ENCODE measurements around the gene PRRG2. TPM values are rescaled to one million over a fixed set of nuclear protein-coding genes. Genes with fewer than 3 reads are reported as not detected.

PRRG2 gene
- total RNA-seq, 1 experiment from 2014 or later = 17.0 TPM

DNA sequence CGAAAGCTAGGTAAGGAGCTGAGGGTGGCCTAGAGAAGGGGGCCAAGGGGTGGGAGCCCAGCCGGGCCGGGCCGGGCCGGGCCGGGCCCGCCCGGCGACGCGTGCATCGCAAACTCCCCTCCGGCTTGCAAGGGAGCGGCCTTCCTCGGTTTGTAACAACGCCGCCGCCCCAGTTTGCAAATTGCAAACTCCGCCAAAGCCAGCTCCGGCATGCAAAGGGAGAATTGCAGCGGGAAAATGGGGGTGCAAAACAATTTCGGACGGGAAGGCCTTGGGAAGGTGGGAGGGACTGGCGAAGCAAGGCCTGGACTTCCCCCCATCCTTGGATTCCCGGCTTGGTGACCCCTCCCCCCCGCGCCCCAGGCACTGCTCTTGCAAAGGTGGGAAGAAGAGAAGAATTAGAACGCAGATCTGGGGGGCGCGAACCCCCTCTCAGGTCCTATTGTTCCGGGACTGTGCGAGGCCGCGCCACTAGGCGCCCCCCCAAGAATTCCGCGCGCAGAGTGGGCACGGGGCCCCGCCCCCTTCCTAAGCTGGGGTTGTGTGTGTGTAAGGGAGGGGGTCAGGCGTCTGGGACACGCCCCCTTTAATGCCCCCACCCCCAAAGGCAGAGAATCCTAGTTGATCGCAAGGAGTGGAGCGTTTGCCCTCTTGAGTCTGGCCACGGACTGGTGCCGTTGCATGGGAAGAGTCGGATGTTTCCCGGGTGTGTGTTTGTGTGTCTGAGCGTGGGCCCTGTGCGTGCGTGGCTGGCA lies 10.8 kb downstream of the PRRG2 start:
- peak overlapping the region; percentile 99 for H3K4me3 ChIP-seq (ENCODE audit: low read length)
- H3K4me1 ChIP-seq (ENCODE audit: insufficient read depth, low read length) = peaks cover 7% of the 10 kb centered on the region; the same call in 1 of the 2 replicates
- ChIA-PET POLR2A (ENCODE audit: unreplicated experiment) (interaction anchor here (0.6 kb wide), 1 partner anchor 22 kb away, joined by 3 read pairs; no protein-coding TSS in a partner anchor), CTCF (interaction anchor here (0.6 kb wide), 1 partner anchor 22 kb away, joined by 9 read pairs; no protein-coding TSS in a partner anchor)
- H3K9me2 ChIP-seq (replicated peaks; ENCODE audit: low read length) = no peaks in the 10 kb centered on the region
- peak overlapping the region; percentile 72 for H2AFZ ChIP-seq (ENCODE audit: low read length)
- TSS peak; percentile 4 for BruUV-seq (replicated peaks)
- peak; percentile 3 for ATAC-seq
- peak; percentile 57 for DNase-seq
- peak overlapping the region; percentile 87 for H3K27ac ChIP-seq (ENCODE audit: low read length)
- peaks cover 22% of the 10 kb centered on the region; the same call in 1 of the 2 replicates for H3K36me3 ChIP-seq (ENCODE audit: low read depth, low read length)
- intact Hi-C loops (cut with micrococcal nuclease) = loop anchor here (2.0 kb wide), 2 partner anchors 73 to 85 kb away; partner anchors contain the start of genes BCL2L12, IRF3 and PRMT1
- no peaks in the 10 kb centered on the region for H3F3A ChIP-seq (ENCODE audit: low read length, unreplicated experiment)
- H3K27me3 ChIP-seq (ENCODE audit: low read length) = no peaks in the 10 kb centered on the region
- H3K9ac ChIP-seq (ENCODE audit: low read length) = peak overlapping the region; percentile 95
- TF ChIP-seq EZH2 (IDR thresholded peaks at IDR 0.05; ENCODE audit: low read length, unreplicated experiment) (no peak), EZH2phosphoT487 (IDR thresholded peaks at IDR 0.05; ENCODE audit: borderline replicate concordance, low read length) (no peak), CTCF (conservative IDR thresholded peaks at IDR 0.05; ENCODE audit: low read depth, low read length) (no peak)
- peaks cover 46% of the 10 kb centered on the region for H3K79me2 ChIP-seq (ENCODE audit: low read length)
- H4K20me1 ChIP-seq (ENCODE audit: low read length) = peaks cover 6% of the 10 kb centered on the region; the same call in 1 of the 2 replicates
- peak overlapping the region; percentile 91 for H3K4me2 ChIP-seq (ENCODE audit: low read length)
- no peaks in the 10 kb centered on the region for H3K9me3 ChIP-seq (ENCODE audit: low read length)

GRCh38 chr19:49592486-49593232 lies 11.5 kb downstream of the PRRG2 start:
- peaks cover 7% of the 10 kb centered on the region; the same call in 1 of the 2 replicates for H3K4me1 ChIP-seq (ENCODE audit: insufficient read depth, low read length)

More at GRCh38 chr19:49592486-49593232, 11.5 kb downstream of the PRRG2 start:
- H3K36me3 ChIP-seq (ENCODE audit: low read depth, low read length) = peaks cover 25% of the 10 kb centered on the region; the same call in 1 of the 2 replicates
- H3K79me2 ChIP-seq (ENCODE audit: low read length) = peaks cover 51% of the 10 kb centered on the region
- no peaks in the 10 kb centered on the region for H3F3A ChIP-seq (ENCODE audit: low read length, unreplicated experiment)
- H3K4me2 ChIP-seq (ENCODE audit: low read length) = peak overlapping the region; percentile 91
- peak overlapping the region; percentile 99 for H3K4me3 ChIP-seq (ENCODE audit: low read length)
- peak overlapping the region; percentile 87 for H3K27ac ChIP-seq (ENCODE audit: low read length)
- peaks cover 6% of the 10 kb centered on the region; the same call in 1 of the 2 replicates for H4K20me1 ChIP-seq (ENCODE audit: low read length)
- ATAC-seq (no peak), DNase-seq (peak; percentile 55)
- H3K9ac ChIP-seq (ENCODE audit: low read length) = peak overlapping the region; percentile 95
- BruUV-seq (replicated peaks) = TSS peak; percentile 70
- CTCF ChIA-PET = no interaction called here
- H3K9me3 ChIP-seq (ENCODE audit: low read length) = no peaks in the 10 kb centered on the region
- intact Hi-C loops (cut with micrococcal nuclease) = loop anchor here (1.0 kb wide), 1 partner anchor 22 kb away; no protein-coding TSS in a partner anchor
- H3K27me3 ChIP-seq (ENCODE audit: low read length) = no peaks in the 10 kb centered on the region
- TF ChIP-seq CTCF (conservative IDR thresholded peaks at IDR 0.05; ENCODE audit: low read depth, low read length) (no peak), EZH2 (IDR thresholded peaks at IDR 0.05; ENCODE audit: low read length, unreplicated experiment) (no peak), EZH2phosphoT487 (IDR thresholded peaks at IDR 0.05; ENCODE audit: borderline replicate concordance, low read length) (no peak)
- H2AFZ ChIP-seq (ENCODE audit: low read length) = peak overlapping the region; percentile 72; the same call in 1 of the 2 replicates
- no peaks in the 10 kb centered on the region for H3K9me2 ChIP-seq (replicated peaks; ENCODE audit: low read length)
- POLR2A ChIA-PET (ENCODE audit: unreplicated experiment) = interaction anchor here (0.6 kb wide), 1 partner anchor 48 kb away, joined by 3 read pairs; the partner anchor contains the start of gene RRAS
